ENCODE data around the gene SNTG2.

- TF ChIP-seq CTCF (IDR thresholded peaks at IDR 0.05; ENCODE audit: insufficient read depth, low read depth, low read length) (no peak), EZH2 (IDR thresholded peaks at IDR 0.05; ENCODE audit: insufficient read depth, low read length) (no peak)
Observed at GRCh38 chr2:1045109-1045508, 94.5 kb downstream of the SNTG2 start.
